Activated naive CD4-positive, alpha-beta T cell treated with anti-CD3 and anti-CD28 coated beads, Interleukin-2, amount 50 U/mL, for 72 hours (primary cell): ENCODE results near the gene SHB. TPM values are rescaled to one million over a fixed set of nuclear protein-coding genes. Genes with fewer than 3 reads are reported as not detected.
"Not testable (repeated sequence)": the region's sequence is repeated elsewhere in the genome, so short reads cannot be mapped to it uniquely, and the experiment has no call there.

Experiments
- ATAC-seq, 2 donors: fragments of 150-1000 bp; cut with Tn5 transposase; 2 replicates each; pipeline ENCODE4 v1.10.0; 2021; ENCODE audit warnings: mild to moderate bottlenecking in 2 of 2, moderate library complexity in 2 of 2
- DNase-seq, 2 donors: peaks; one replicate each; pipeline ENCODE4 v3.0.0; 2021 to 2022; ENCODE audit warnings: low spot score in 2 of 2
- H3K27ac Mint-ChIP-seq, 2 donors: one replicate each; pipeline ENCODE4 v1.8.0; 2022; ENCODE audit warnings: mild to moderate bottlenecking in 2 of 2, mixed read lengths in 2 of 2
- H3K36me3 Mint-ChIP-seq, 2 donors: one replicate each; pipeline ENCODE4 v1.8.0; 2022; ENCODE audit warnings: mixed read lengths in 2 of 2
- H3K9me3 Mint-ChIP-seq, 2 donors: one replicate each; pipeline ENCODE4 v1.8.0; 2022; ENCODE audit warnings: mixed read lengths in 2 of 2
- total RNA-seq, 2 donors: library from RNA; stranded (reverse); gene quantifications; one replicate each; pipeline ENCODE4 v1.2.3, GENCODE V29; 2022

SHB gene
- total RNA-seq, 2 donors from 2014 or later: 0.34 to 1.7 TPM

DNA sequence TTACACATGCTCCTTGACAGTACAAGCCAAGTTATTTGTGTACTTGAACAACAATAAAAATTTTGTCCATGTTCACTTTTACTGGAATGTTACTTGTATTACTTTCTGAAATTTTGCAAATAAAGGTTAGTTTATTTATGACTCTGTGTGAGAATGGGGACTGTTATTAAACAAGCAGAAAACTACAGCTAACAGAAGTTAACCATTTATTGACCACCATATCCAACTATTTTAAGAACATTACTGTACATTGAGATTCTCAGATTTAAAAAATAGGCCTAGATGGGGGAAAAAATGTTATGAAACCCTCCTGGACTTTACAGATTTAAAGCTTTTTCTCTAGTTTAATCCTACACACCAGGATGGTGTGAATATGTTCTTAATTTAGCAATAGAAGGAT lies 166.9 kb downstream of the SHB start:
- ATAC-seq (no peak), DNase-seq (no peak)
- Mint-ChIP-seq H3K9me3 (no peaks in the 10 kb centered on the region), H3K36me3 (peaks cover 5 to 13% of the 10 kb centered on the region in 2 donors), H3K27ac (no peak overlapping the region)

- H3K27ac Mint-ChIP-seq: no peak overlapping the region
- no peak for DNase-seq
- ATAC-seq: no peak
- no peaks in the 10 kb centered on the region for H3K9me3 Mint-ChIP-seq
- peaks cover 6 to 19% of the 10 kb centered on the region in 2 donors for H3K36me3 Mint-ChIP-seq
Observed at GRCh38 chr9:37899041-37899440, 170.0 kb downstream of the SHB start.

GRCh38 chr9:37897665-37898064 lies 171.4 kb downstream of the SHB start:
- Mint-ChIP-seq H3K9me3 (no peaks in the 10 kb centered on the region), H3K27ac (no peak overlapping the region), H3K36me3 (peaks cover 11 to 19% of the 10 kb centered on the region in 2 donors)
- ATAC-seq (no peak), DNase-seq (no peak)

GRCh38 chr9:37892063-37892462 lies 177.0 kb downstream of the SHB start:
- no peaks in the 10 kb centered on the region for H3K9me3 Mint-ChIP-seq
- no peak for DNase-seq

GRCh38 chr9:37891042-37891441 lies 178.0 kb downstream of the SHB start:
- not testable (repeated sequence) for ATAC-seq, DNase-seq, H3K27ac Mint-ChIP-seq, H3K9me3 Mint-ChIP-seq
- peaks cover 19 to 21% of the 10 kb centered on the region in 2 donors for H3K36me3 Mint-ChIP-seq

More at GRCh38 chr9:37892063-37892462, 177.0 kb downstream of the SHB start:
- no peak for ATAC-seq
- Mint-ChIP-seq H3K36me3 (peaks cover 19 to 22% of the 10 kb centered on the region in 2 donors), H3K27ac (no peak overlapping the region)

GRCh38 chr9:37889536-37889935 lies 179.5 kb downstream of the SHB start:
- peak overlapping the region in 1 of 2 donors; percentile 25 for H3K27ac Mint-ChIP-seq
- peaks cover 12 to 23% of the 10 kb centered on the region in 2 donors for H3K36me3 Mint-ChIP-seq
- DNase-seq (no peak), ATAC-seq (no peak)
- H3K9me3 Mint-ChIP-seq: no peaks in the 10 kb centered on the region

GRCh38 chr9:37887977-37888583 lies 180.9 kb downstream of the SHB start:
- H3K36me3 Mint-ChIP-seq: peaks cover 8 to 23% of the 10 kb centered on the region in 2 donors
- not testable (repeated sequence) for H3K9me3 Mint-ChIP-seq, DNase-seq, ATAC-seq
- H3K27ac Mint-ChIP-seq: peak overlapping the region in 1 of 2 donors; percentile 22

DNA sequence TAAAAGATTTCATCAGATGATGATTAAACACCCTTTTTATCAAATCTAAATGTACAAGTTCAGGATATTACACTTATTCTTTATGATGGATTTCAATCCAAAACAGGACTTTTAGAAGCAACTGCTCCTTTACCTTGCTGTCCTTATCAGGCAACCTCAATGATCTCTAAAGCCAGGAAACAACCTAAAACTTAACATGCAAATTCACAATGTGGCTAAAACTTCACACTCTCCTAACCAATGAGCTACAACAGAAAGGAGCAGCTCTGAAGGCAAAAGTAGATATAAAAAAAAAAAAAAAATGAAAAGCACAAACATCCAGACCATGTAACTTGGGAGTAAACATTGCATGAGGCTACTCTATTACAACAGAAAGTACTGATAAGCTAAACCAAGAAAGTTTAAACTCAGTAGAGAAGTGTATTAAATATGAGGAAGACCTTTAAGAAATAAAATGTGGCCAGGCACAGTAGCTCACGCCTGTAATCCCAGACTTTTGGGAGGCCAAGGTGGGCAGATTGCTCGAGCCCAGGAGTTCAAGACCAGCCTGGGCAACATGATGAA lies 188.0 kb downstream of the SHB start:
- no peak for DNase-seq
- Mint-ChIP-seq H3K27ac (no peak overlapping the region), H3K9me3 (no peaks in the 10 kb centered on the region), H3K36me3 (peaks cover 8 to 17% of the 10 kb centered on the region in 2 donors)
- no peak for ATAC-seq

DNA sequence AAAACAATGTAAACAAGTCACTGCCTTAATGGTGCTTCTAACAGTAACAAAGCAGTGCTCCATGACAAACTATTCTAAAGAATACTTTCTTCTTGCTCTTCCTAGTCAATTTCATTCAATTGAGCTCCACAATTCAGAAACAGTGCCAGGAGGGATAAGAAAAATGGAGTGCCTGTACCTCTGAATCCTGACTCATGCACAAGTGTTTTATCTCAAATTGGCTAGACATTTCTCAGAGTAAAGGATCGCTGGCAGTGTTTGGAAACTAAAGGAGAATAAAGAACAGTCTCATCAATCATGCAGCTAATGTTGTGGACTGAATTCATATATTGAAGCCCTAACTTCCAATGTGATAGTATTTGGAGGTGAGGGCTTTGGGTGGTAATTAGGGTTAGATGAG lies 192.7 kb downstream of the SHB start:
- no peak overlapping the region for H3K27ac Mint-ChIP-seq
- DNase-seq (no peak), ATAC-seq (no peak)
- H3K36me3 Mint-ChIP-seq: peaks cover 7 to 8% of the 10 kb centered on the region in 2 donors
- no peaks in the 10 kb centered on the region for H3K9me3 Mint-ChIP-seq

GRCh38 chr9:37873955-37874354 lies 195.1 kb downstream of the SHB start:
- no peak for ATAC-seq
- peaks cover under 1 to 3% of the 10 kb centered on the region in 2 donors for H3K36me3 Mint-ChIP-seq
- no peak for DNase-seq
- no peak overlapping the region for H3K27ac Mint-ChIP-seq
- no peaks in the 10 kb centered on the region for H3K9me3 Mint-ChIP-seq

DNA sequence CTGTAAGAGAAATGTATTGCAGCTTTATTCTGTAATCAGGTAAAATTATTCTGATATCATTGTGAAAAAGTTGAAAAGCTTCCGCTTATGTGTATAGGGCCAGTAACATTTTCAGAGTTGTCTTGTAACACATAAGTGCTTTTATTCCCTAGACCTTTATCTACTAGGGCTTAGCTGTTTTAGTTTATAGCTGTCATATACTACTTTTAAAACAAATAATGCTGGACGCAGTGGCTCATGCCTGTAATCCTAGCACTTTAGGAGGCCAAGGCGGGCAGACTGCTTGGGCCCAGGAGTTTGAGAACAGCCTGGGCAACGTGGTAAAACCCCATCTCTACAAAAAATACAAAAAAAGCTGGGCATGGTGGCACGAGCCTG lies 198.2 kb downstream of the SHB start:
- H3K27ac Mint-ChIP-seq: no peak overlapping the region
- no peaks in the 10 kb centered on the region for H3K9me3 Mint-ChIP-seq
- ATAC-seq (no peak), DNase-seq (no peak)
- peaks cover 0 to 7% of the 10 kb centered on the region in 2 donors for H3K36me3 Mint-ChIP-seq

GRCh38 chr9:37870081-37870798 lies 198.8 kb downstream of the SHB start:
- H3K9me3 Mint-ChIP-seq: no peaks in the 10 kb centered on the region
- DNase-seq: no peak
- no peak overlapping the region for H3K27ac Mint-ChIP-seq
- peaks cover 0 to 7% of the 10 kb centered on the region in 2 donors for H3K36me3 Mint-ChIP-seq
- ATAC-seq: no peak

Other genes with a start within 250 kb of the SHB start
- gene SLC25A51, start 165.1 kb downstream of the SHB start, total RNA-seq: 10 to 100 TPM; 20.2 to 24.5 TPM